Tongue (tissue), 2 donors: ENCODE data around the gene KCTD5. TPM values are rescaled to one million over a fixed set of nuclear protein-coding genes. Genes with fewer than 3 reads are reported as not detected.
A peak's percentile ranks its signal among the peaks of the same experiment; 100 is the strongest.
"Not testable (repeated sequence)": the region's sequence is repeated elsewhere in the genome, so short reads cannot be mapped to it uniquely, and the experiment has no call there.

ENCODE experiments used
- DNase-seq: peaks from one replicate; pipeline ENCODE4 v3.0.0-alpha.2; 2015
- total RNA-seq: library from RNA; depleted of rRNA; stranded (reverse); fragments of >200 nt; gene quantifications from one replicate; pipeline ENCODE4 v1.2.3, GENCODE V29; 2014

KCTD5 gene, protein sequence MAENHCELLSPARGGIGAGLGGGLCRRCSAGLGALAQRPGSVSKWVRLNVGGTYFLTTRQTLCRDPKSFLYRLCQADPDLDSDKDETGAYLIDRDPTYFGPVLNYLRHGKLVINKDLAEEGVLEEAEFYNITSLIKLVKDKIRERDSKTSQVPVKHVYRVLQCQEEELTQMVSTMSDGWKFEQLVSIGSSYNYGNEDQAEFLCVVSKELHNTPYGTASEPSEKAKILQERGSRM
- 28.4 TPM for total RNA-seq

DNA sequence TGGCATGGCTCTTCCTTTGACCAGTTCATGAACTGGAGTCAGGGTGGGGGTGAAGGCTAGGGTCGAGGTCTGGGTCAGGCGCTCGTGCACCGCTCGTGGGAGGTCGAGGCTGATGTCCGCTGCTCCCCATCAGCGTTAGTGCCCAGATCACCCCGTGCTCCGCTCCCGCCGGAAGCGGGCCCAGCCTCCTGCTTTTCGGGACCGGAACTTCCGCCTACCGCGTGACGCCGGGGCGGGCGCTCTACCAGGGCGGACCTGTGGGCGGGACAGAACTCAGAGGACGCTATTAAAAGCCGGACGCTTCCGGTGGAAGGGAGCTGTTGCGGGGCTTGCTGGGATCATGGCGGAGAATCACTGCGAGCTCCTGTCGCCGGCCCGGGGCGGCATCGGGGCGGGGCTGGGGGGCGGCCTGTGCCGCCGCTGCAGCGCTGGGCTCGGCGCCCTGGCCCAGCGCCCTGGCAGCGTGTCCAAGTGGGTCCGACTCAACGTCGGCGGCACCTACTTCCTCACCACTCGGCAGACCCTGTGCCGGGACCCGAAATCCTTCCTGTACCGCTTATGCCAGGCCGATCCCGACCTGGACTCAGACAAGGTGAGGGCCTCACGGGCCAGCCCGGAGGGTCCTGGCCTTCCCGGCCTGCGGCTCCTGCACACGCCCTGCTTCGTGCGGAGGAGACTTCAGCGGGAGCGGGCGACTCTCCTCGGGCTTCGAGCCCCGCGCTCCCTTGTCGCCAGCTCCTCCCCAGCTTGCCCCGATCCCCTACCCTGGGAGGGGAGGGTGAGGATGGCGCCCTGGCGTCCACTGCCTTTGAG lies at the start of gene KCTD5:
TSS of gene KCTD5 (plus strand) at position 315 of the 813 bp plus-strand sequence. CDS start at position 341, 26 bp downstream.
- peak; percentile 98 for DNase-seq

DNA sequence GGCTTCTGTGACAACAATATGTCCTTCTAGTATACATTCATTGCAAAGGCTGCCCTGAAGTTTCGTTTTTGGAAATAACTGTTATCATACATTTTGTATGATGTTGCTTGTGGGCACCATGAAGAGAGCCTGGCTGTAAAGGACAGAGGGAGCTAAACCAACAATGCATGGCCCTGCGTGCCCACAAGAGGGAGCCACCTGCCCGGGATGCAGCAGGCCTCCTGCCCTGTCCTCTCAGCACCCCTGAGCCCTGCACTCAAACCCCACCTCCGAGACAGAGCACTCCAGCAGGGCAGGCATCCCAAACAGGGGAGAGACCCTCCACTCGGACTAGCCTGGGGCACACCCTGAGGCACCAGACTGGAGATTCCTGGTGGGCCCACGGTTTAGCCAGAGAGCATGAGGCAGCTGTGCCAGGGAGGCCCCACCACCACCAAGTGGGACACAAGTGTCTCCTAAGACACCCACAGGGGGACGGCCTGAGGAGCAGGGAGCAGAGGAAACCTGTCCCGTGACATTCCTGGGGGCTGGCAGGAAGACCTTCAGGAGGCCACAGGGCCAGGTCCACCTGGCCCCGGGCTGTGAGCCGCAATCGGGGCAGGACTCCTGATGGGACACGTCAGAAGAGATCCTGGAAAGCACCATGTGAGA lies 43.1 kb upstream of the KCTD5 start:
- DNase-seq, result not testable (repeated sequence)

DNA sequence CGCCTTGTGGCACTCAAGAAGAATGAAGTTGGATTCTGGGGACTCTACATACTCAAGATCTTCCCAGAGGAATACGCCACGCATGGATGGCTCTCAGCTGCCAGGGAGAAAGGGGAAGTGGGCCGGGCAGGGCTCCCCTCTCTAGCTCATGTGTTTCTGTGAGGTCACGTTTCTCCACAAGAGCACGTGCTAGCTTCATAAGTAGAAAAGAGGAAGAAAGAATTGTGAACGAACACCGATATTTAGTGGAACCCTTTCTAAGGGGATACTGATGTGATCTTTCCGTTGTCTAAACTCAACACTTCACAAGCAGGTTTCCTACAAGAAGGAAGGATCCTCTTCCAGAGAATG lies 42.6 kb upstream of the KCTD5 start:
- DNase-seq, result not testable (repeated sequence)

DNA sequence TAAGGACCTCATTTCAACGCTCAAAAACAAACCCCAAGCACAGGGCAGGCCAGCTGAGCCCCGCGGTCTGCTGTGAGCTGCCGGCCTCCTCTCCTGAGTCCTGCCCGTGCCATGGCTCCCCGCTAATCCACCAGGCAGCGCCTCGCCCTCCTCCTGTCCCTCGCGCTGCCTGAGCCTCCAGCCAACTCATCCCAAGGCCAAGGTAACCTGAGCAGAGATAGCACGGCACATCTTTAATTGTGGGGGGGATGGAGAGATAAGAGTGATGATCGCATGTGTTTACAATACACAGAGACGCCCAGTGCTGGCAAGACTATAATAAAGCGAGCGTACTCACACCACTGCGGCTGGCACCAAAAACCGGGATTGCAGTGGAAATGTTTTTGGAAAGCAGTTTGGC lies 39.8 kb upstream of the KCTD5 start:
- not testable (repeated sequence) for DNase-seq

DNA sequence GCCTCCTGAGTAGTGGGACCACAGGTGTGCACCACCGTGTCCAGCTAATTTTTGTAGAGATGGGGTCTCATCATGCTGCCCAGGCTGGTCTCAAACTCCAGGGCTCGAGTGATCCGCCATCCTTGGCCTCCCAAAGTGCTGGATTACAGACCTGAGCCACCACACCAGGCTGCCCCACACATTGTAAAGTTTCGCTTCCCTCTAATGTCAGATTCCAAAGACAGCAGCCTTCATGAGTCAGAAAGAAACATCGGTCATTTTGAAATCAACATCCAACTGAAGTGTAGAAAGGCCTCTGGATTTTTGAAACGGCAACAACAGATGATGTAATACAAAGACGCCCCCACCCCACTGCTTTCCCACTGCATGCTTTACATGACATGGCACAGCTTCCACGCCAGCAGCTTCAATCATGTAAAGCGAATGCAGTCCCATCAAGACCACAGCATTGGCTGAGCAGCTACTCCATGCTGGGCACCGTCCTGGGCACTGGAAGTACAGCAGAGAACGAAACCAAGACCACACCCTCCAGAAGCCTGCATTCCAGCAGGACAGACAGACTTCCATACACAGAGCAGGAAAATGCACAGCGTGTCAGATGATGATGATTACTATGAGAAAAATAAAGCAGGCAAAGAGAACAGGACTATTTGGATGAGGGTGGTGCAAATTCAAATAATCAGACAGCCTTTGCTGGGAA lies 37.4 kb upstream of the KCTD5 start:
- not testable (repeated sequence) for DNase-seq

DNA sequence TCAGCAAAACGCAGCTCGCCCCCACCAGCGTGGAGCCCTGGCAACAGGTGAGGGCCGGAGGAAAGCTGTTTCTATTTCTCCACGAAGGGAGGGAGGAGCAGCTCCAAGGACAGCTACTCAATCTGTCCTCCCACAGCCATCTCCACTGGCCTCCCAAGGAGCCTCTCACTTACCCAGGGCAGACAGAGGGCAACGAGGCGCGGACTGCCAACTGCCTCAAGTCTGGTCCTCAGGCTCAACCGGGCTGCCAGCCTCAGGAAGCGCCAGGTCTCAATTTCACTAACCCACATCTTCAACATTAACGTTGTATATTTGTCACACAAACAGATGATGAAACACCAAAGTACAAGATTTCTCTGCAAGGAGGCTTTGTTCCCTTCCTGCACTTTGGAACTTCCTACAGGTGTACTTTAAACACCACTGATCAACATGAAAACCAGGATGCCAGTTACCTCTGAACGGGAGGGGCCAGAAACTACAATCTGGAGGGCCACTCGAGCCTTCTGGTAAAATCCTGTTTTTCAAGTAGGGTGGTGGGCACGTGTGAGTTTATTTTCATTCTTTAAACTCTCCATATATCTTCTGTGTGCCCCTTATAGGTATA lies 31.0 kb upstream of the KCTD5 start:
- not testable (repeated sequence) for DNase-seq

DNA sequence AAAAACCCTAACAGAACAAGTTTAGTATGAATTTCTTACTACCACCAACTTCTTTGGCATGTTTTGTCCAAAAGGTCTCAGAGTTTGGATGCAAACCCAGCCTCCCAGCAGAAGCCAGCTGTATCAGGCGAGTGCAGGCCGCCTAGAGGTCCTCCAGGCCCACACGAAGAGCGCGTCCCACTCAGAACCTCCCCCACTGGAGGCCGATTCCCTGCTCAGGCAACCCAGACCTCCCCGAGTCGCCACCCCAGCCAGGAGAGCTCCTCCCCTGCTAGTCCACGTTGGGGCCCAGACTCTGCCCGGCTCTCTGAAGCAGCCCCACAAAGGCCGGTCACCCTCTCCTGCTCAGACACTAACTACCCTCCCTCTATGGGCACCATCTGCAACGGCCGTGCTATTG lies 28.4 kb upstream of the KCTD5 start:
- DNase-seq, result not testable (repeated sequence)

DNA sequence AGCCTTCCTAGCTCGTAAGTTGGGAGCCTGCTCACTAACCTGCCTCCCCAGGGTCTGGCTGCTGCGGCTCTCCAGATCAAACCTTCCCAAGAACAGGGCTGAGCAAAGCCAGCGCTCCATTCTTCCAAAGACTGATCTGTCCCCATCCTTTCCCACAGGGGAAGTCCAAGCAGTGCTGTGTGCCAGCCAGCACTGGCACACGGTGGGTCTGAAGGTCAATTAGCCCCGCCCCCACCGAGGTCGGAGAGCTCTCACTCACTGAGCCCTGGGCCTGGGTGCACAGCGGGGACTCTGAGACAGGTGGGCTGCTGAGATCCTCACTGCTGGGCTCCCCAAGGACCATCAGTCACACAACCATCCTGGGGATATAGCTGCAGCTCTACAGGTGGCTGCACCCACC lies 27.4 kb upstream of the KCTD5 start:
- not testable (repeated sequence) for DNase-seq

DNA sequence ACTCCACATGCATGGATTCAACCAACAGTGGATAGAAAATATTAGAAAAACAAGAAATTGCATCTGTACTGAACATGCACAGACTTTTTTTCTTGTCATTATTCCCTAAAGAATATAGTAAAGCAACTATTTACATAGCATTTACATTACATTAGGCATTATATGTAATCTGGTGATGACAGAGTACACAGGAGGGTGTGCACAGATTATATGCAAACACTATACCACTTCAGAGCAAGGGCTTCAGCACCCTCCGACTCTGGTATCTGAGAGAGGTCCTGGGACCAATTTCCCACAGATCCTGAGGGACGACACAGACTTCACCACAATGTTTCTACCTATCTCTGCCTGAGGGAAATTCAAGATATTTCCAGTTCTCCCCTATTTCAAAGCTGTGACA lies 25.3 kb upstream of the KCTD5 start:
- DNase-seq, result peak; percentile 24

DNA sequence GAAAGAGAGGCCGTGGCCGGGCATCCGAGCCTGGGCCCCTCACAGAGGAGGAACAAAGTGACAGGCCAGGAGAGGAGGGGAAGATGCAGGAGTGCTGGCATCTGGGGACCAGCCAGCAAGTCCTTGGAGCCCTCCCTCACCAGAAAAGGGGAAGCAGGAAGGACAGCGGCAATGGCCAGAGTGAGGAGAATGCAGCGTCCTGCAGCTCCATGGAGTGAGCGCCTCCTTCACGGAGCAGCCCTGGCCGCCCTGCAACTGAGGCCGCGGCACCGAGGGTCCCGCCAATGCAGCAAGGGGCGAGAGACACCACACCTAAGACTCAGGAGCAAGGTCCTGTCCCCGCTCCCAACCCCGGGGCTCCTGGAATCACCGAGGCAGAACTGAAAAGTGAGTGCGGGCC lies 24.5 kb upstream of the KCTD5 start:
- DNase-seq, result not testable (repeated sequence)

DNA sequence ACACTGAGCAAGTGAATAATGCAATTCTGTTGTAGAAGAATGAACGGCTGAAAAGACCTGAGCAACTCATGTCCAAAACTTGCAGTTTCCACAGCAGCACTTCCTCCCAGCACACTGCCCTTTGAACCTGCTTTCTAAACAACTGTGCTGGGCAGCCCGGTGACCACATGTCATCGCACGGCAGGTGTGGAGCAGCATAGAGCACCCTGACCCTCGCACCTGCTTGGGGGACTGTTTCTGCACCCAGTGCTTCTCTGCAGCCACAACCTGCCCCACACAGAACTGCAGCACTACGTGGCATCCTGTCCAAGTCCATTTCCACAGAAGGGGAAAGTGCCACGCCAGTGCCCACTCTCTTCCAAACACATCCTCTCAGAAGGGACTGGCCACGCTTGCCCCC lies 22.8 kb upstream of the KCTD5 start:
- DNase-seq, result not testable (repeated sequence)

DNA sequence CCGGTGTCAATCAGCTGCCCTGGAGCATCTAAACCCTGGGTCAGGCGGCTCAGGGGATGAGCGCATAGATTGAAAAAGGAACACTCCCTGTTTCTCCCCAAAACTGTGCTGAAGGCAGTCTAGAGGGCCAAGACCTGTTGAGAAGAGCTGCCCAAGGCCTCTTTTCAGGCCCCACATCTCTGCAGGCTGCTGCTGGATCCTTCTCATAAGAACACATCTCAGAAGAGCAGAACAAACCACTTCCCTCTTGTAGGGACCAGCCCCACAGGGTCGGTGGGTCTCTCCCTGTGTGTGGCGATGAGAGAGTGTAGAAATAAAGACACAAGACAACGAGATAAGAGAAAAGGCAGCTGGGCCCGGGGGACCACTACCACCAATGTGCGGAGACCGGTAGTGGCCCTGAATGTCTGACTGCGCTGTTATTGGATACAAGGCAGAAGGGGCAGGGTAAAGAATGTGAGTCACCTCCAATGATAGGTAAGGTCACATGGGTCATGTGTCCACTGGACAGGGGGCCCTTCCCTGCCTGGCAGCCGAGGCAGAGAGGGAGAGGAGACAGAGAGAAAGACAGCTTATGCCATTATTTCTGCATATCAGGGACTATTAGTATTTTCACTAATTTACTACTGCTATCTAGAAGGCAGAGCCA lies 22.2 kb upstream of the KCTD5 start:
- not testable (repeated sequence) for DNase-seq

DNA sequence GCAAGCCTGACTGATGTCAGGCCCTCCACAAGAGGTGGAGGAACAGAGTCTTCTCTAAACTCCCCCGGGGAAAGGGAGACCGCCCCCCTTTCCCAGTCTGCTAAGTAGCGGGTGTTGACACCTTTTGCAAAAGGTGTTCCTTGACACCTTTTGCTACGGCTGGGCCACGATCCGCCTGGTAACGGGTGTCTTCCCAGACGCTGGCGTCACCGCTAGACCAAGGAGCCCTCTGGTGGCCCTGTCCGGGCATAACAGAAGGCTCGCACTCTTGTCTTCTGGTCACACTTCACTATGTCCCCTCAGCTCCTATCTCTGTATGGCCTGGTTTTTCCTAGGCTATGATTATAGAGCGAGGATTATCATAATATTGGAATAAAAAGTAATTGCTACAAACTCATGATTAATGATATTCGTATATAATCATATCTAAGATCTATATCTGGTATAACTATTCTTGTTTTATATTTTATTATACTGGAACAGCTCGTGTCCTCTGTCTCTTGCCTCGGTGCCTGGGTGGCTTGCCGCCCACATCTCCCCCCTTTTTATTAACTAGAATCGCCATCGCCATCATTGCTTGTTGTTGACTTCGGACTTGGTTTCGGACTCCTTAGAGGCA lies 21.5 kb upstream of the KCTD5 start:
- peak; percentile 28 for DNase-seq

DNA sequence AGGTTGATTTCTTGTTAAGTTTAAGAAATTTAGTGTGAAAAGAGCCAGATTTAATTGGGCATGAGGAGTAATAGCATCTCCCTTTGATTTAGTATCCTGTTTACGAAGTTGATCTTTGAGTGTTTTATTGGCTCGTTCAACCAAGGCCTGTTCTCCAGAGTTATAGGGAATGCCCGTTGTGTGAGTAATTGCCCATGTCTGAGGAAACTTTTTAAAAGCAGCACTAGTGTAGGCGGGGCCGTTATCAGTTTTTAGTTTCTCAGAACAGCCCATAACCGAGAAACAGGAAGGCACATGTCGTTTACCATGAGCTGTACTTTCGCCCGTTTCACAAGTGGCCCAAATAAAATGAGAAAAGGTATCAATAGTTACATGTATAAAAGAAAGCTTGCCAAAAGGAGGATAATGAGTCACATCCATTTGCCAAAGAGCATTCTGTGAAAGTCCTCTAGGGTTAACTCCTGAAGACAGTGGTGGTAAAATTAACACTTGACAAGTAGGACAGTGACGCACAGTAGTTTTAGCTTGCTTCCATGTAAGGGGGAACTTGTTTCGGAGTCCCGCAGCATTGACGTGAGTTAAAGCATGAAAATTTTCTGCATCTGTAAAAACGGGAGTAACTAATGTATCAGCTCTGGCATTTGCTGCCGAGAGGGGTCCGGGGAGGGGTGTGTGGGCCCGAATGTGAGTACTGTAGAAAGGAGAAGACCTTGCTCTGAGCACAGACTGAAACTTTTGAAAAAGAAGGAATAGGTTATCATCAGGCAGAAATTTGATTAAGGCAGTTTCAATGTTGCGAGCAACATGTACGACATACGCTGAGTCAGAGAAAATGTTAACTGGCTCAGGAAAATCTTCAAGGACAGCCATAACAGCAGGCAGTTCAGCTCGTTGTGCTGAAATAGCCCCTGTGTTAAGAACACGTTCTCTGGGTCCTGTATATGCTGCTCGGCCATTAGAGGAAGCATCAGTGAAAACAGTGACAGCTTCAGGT lies 18.5 kb upstream of the KCTD5 start:
- no peak for DNase-seq

DNA sequence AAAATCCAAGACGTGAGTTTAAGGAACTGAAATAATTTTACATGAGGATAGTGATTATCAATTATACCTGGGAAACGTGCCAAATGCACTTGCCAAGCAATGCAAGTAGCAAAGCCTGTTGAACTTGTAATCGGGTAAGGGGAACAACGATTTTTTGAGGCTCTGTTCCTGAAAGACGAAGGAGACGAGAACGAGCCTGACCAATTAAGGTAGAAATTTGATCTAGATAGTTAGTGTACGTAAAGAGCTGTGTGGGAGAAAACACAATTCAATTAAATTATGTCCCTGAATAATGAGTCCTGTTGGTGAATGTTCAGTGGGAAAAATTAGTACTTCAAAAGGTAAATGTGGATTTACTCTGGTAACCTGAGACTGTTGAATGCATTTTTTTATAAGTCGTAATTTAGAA lies 17.7 kb upstream of the KCTD5 start:
- peak; percentile 24 for DNase-seq

DNA sequence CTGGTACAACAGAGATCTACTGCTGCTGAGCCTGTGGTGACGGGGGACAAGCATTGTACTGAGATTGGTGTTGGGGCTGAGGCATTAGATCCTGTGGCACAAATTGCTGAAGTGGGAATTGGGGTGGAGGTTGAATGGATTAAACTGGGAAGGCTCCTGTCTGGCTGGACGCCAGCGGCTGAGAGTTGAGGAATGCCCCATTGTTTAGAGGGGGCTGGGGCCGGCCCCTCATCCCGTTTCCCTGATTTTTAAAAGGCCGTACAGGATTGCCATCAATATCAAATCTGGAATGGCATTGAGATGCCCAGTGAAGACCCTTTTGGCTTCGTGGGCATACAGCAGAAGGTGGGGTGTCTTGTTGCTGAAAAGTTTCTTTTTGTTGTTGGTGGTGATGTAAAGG lies 15.7 kb upstream of the KCTD5 start:
- not testable (repeated sequence) for DNase-seq

DNA sequence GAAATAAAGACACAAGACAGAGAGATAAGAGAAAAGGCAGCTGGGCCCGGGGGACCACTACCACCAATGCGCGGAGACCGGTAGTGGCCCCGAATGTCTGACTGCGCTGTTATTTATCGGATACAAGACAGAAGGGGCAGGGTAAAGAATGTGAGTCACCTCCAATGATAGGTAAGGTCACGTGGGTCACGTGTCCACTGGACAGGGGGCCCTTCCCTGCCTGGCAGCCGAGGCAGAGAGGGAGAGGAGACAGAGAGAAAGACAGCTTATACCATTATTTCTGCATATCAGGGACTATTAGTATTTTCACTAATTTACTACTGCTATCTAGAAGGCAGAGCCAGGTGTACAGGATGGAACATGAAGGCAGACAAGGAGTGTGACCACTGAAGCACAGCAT lies 12.7 kb upstream of the KCTD5 start:
- not testable (repeated sequence) for DNase-seq

DNA sequence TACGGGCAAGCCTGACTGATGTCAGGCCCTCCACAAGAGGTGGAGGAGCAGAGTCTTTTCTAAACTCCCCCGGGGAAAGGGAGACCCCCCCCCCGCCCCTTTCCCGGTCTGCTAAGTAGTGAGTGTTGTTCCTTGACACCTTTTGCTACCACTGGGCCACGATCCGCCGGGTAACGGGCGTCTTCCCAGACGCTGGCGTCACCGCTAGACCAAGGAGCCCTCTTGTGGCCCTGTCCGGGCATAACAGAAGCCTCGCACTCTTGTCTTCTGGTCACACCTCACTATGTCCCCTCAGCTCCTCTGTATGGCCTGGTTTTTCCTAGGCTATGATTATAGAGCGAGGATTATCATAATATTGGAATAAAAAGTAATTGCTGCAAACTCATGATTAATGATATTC lies 12.3 kb upstream of the KCTD5 start:
- DNase-seq, result peak; percentile 65

DNA sequence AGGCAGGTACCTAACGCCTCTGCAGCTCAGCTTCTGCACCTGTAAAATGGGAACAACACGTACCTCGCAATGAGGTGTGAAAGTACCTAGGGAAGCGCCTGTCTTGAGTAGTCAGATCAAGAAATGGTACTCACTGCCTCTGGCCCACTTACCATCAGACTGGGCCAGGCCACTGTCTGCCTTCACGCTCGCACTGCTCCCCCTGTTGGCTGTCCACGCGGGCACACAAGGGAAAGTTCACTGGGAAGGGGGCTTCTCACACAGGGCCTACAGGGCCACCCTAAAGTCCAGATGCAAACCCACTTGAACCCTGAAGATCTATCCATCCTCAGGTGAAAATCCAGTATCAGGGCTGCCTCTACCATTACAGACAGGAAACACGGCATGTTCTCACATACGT lies 11.1 kb upstream of the KCTD5 start:
- DNase-seq, result not testable (repeated sequence)

DNA sequence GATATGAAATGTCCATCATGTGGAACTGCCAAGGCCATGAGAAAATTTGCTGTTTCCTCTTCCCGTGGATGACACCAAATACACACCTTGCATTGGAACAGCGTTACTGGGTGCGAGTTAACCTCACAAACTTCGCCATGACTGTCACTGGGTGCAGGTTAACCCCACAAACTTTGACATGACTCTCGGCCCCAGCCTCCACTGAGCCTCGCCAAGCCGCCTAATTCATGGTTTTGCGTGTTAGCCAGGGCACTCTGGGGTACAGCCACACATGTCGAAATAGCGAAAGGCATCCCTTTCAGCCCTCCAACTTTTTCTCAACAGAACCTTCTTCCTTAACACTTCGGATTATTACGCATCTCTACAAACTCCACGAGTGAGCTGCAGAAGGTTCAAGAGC lies 10.6 kb upstream of the KCTD5 start:
- DNase-seq, result no peak
